ENCODE data around the gene FCN1.
A peak's percentile ranks its signal among the peaks of the same experiment; 100 is the strongest.

Gene FCN1

DNA sequence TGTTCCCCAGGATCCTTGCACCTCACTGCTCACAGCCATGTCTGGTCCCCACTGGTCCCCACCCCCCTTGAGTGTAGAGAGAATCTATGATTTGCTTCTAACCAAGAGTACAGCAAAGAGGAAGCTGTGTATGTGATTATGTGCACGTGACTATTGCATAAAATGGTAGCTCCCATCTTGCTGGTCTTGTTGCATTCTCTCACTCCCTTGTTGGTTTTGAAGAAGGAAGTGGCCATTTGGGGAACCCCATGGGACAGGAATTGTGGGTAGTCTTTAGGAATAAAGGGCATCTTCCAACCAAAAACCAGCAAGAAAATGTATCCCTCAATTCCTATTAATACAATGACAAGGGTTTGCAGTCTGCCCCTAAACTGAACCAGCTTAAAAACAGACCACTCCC, 42.3 kb downstream of the FCN1 start:
- no peak overlapping the region for H3K27ac ChIP-seq
- no peaks in the 10 kb centered on the region for H3K27me3 ChIP-seq (ENCODE audit: insufficient read depth, low read depth, severe bottlenecking)
- H3K36me3 ChIP-seq = no peaks in the 10 kb centered on the region
- H3K9me3 ChIP-seq (ENCODE audit: severe bottlenecking) = no peaks in the 10 kb centered on the region
- TF ChIP-seq CTCF (IDR thresholded peaks at IDR 0.05; ENCODE audit: low read depth, low read length) = no peak
- H3K4me3 ChIP-seq (ENCODE audit: low read depth, low read length) = no peak overlapping the region
- DNase-seq = no peak

DNA sequence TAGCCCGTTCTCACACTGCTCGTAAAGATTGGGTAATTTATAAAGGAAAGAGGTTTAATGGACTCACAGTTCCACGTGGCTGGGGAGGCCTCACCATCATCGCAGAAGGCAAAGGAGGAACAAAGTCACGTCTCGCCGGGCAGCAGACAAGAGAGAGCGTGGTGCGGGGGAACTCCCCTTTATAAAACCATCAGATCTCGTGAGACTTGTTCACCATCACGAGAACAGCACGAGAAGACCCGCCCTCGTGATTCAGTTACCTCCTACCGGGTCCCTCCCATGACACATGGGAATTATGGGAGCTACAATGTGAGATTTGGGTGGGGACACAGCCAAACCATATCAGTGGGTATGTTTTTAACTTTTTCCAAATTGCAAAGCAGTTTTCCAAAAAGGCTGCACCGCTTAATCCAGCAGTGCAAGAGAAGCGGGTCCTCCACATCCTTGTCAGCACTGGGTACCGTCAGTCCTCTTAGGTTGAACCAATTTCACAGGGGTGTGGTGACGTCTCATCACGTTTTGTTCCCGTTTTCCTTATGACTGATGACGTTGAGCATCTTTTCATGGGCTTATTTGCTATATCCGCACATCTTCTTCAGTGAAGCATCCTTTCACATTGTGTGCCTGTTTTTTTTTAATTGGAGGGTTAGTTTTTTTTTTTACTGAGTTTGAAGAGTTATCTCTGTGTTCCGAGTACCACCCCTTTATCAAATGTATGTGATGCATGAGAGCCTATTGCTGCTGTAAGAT, 45.1 kb downstream of the FCN1 start:
- no peaks in the 10 kb centered on the region for H3K9me3 ChIP-seq (ENCODE audit: severe bottlenecking)
- H3K36me3 ChIP-seq = no peaks in the 10 kb centered on the region
- no peak overlapping the region for H3K4me3 ChIP-seq (ENCODE audit: low read depth, low read length)
- DNase-seq = no peak
- no peak for TF ChIP-seq CTCF (IDR thresholded peaks at IDR 0.05; ENCODE audit: low read depth, low read length)
- H3K27ac ChIP-seq = no peak overlapping the region
- H3K27me3 ChIP-seq (ENCODE audit: insufficient read depth, low read depth, severe bottlenecking) = no peaks in the 10 kb centered on the region

DNA sequence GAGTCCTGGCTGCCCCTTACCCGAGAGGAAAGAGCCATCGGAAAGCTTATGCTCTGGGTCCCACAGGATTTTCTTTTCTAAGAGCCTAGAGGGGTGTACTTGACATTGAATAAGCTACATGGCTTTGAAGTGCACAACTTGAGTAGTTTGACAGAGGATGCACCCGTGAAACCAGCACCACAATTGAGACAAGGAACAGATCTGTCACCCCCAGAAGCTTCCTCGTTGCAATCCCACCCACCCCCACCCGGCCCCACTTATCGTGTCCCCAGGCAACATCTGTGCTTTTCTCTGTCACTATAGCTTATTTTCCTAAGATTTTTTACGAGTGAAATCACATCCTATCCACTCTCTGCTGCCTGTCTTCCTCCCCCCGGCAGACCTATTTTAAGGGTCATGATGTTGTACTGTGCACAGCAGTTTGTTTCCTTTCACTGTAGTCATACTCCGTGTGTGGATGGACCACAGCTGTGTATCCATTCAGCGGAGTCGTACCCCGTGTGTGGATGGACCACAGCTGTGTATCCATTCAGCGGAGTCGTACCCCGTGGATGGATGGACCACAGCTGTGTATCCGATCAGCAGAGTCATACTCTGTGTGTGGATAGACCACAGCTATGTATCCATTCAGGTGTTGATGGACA, 45.9 kb downstream of the FCN1 start:
- no peaks in the 10 kb centered on the region for H3K27me3 ChIP-seq (ENCODE audit: insufficient read depth, low read depth, severe bottlenecking)
- H3K9me3 ChIP-seq (ENCODE audit: severe bottlenecking) = no peaks in the 10 kb centered on the region
- no peak overlapping the region for H3K27ac ChIP-seq
- no peak overlapping the region for H3K4me3 ChIP-seq (ENCODE audit: low read depth, low read length)
- no peak for DNase-seq
- no peak for TF ChIP-seq CTCF (IDR thresholded peaks at IDR 0.05; ENCODE audit: low read depth, low read length)
- H3K36me3 ChIP-seq = no peaks in the 10 kb centered on the region

- no peaks in the 10 kb centered on the region for H3K9me3 ChIP-seq (ENCODE audit: severe bottlenecking)
Measured at GRCh38 chr9:134870746-134871662, 46.7 kb downstream of the FCN1 start.

GRCh38 chr9:134870301-134870694, 47.4 kb downstream of the FCN1 start:
- no peak overlapping the region for H3K4me3 ChIP-seq (ENCODE audit: low read depth, low read length)
- no peak for TF ChIP-seq CTCF (IDR thresholded peaks at IDR 0.05; ENCODE audit: low read depth, low read length)
- no peak for DNase-seq

More at GRCh38 chr9:134870746-134871662, 46.7 kb downstream of the FCN1 start:
- Histone ChIP-seq H3K27ac (no peak overlapping the region), H3K36me3 (no peaks in the 10 kb centered on the region), H3K4me3 (ENCODE audit: low read depth, low read length) (no peak overlapping the region), H3K27me3 (ENCODE audit: insufficient read depth, low read depth, severe bottlenecking) (no peaks in the 10 kb centered on the region)
- no peak for DNase-seq
- TF ChIP-seq CTCF (IDR thresholded peaks at IDR 0.05; ENCODE audit: low read depth, low read length) = no peak

More at GRCh38 chr9:134870301-134870694, 47.4 kb downstream of the FCN1 start:
- Histone ChIP-seq H3K36me3 (no peaks in the 10 kb centered on the region), H3K27ac (peak overlapping the region; percentile 76; the same call in 1 of the 2 replicates), H3K27me3 (ENCODE audit: insufficient read depth, low read depth, severe bottlenecking) (no peaks in the 10 kb centered on the region), H3K9me3 (ENCODE audit: severe bottlenecking) (no peaks in the 10 kb centered on the region)

Measured in WERI-Rb-1 (cell line).